Measurements from ENCODE around the gene ADCYAP1R1.

GRCh38 chr7:31079126-31079823 lies 27.2 kb downstream of the ADCYAP1R1 start:
- TF ChIP-seq POLR2AphosphoS5 (IDR thresholded peaks at IDR 0.05): no peak
- TF ChIP-seq TAF1 (IDR thresholded peaks at IDR 0.05; ENCODE audit: low read depth): no peak
- TF ChIP-seq CTCF (IDR thresholded peaks at IDR 0.05; ENCODE audit: poor library complexity, severe bottlenecking): no peak

All from neural cell (in vitro differentiated cells).